HCEC 1CT (cell line): ENCODE measurements around the gene LCE5A.
A peak's percentile ranks its signal among the peaks of the same experiment; 100 is the strongest.
"Not testable (repeated sequence)": the region's sequence is repeated elsewhere in the genome, so short reads cannot be mapped to it uniquely, and the experiment has no call there.

Source experiments
- DNase-seq: peaks from one replicate; pipeline ENCODE4 v3.0.0-alpha.2; 2017

Gene LCE5A

DNA sequence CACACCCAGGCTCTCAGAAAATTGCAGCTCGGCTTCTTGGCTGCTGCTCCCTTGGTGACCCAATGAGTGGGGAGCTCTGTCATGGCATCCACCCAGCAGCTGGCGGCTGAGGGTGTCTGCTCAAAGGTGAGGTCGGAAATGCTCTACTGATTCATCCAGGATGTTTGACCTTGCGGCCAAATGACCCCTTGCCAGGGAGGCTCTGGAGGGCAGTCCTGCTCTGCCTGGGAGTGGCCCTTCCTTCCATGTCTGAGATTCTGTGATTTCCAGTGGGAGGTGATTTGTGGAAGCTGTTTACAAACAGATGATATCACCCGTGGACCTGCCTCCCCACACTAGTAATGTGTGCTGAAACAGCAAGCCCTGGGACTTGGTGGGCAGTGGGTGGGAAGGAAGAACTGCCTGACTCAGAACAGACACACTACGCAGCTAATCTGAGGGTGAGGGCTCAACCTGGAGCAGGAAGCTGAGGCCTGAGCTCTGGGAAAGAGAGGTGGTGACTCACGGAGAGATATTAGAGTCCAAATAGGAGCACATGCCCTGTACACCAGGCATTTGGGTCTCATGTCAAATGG lies 6.7 kb downstream of the LCE5A start:
- peak; percentile 5 for DNase-seq

DNA sequence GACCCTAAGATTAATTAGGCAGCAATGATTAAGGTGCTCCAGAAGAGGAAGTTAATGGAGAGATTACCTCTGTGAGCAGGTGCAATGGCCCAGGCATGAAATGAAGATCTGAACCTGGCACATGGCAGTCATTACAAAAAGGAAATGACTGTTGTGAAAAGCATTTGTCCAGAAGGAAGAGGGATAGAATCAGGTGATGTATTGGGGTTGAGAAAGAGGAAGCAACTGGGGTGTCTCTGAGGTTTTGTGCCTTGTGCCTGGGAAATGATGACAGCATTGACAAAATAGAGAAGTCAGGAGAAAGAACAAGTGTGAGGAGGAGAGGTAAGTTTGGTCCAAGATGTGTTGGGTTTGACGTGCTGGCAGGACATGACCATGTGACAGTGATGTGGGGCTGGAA lies 9.2 kb downstream of the LCE5A start:
- DNase-seq: no peak

DNA sequence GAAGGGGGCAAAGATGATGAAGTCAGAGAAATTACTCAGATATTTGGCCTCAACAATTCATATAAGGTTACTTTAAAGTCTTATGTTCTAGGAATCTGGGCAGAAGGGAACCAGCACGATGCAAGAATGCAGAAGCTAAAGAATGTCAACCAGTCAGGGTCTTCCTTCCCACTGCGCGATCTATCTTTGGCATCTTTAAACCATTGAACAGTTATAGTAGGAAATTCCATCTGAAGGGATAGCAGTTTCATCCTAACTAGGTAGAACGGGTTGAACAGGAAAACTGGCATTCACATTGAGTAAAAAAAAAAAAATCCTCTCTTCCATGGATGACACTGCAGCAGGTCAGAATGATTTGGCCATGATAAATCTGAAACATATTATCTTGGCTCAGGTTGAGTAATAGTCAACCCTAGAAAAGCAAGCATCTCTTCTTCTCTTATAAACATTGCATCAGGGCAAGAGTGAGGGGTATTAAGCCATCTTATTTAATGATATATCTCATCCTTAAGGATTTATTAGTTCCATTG lies 10.0 kb downstream of the LCE5A start:
- no peak for DNase-seq

DNA sequence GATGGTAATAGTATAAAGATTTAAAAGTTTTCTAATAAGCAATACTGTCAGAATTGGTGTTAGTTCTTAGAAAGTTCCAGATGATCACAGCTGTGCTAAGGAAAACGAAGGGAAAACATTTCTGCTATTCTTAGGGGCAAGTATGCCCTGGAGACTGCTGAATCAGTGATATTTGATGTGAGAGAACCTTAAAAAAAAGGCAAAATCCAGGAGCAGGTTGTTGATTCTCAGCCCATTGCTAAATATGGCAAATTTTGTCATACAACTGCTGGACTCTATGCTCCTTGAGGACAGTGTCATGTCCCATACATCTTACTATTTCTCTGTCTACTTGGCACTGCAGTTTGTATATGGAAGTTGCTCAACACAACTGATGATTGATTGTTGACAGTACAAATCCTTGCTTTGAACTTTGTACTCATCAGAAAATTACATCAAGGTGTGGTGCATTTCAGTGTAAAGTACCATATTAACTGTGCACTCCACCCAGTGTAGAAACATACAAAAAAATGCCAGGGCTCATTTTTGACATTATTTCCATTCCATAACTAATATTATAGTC lies 14.6 kb downstream of the LCE5A start:
- DNase-seq: no peak

DNA sequence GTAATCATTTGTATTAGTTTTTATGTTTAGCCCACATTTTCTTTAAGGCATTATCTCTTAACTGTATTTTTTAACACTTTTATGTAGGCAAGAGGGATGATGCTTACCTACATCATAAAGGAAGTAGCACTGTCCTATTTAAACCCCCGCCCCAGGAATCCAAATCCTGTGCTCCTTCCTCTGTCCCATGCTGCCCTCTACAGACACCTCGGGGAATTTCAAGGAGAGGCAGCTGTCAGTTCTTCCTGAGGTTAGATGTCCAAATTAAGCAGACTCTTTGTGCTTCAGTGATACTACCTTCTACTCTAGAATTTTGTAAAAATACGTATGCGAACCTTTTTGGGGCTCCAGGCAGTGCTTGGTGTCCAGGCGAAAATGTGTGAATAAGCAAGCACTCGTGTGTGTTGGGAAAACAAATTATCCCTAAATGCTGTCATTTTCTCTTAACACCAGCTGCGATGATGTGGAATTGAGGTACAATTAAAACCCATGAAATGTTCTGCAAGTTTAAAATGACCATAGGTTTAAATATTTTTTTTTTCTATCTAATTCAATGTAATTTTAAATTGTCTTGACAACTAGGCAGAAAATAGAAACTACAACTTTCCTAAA lies 22.8 kb downstream of the LCE5A start:
- DNase-seq: peak; percentile 13

DNA sequence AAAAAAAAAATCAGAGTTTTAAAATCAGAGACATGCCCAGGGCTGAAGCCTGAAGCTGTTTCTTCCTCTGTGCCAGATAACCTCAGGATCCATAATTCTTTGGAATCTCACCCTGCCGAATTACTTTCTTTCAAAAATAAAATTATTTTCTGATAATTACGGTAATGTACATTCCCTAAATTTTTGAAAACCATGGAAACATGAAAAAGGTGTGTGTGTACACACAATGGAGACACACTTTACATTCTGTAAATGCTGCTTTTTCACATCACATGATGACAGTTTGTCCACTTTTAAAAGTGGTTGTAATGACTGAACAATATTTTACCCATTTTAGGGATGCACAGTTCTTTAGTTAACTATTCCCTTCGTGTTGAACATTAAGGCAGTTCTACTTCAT lies 25.2 kb downstream of the LCE5A start:
- DNase-seq: no peak

DNA sequence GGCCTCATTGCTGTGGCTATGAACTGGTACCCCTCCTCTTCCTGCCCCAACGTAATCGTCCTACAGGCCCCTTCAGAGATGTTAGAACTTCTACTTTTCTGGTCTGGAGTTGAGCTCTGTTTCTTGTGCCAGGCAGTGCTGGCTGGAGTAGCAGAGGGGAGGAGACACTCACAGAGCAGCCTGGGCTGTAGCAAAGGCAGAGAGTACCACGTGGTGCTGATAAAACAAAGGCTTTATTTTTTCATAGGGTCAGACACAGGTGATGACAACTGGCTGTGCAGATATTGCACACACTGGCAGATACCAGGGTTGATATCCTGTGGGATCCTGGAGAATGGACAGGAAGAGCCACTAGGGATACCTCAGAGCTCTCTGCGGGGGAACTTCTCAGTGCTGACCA lies 26.9 kb downstream of the LCE5A start:
- DNase-seq: no peak

DNA sequence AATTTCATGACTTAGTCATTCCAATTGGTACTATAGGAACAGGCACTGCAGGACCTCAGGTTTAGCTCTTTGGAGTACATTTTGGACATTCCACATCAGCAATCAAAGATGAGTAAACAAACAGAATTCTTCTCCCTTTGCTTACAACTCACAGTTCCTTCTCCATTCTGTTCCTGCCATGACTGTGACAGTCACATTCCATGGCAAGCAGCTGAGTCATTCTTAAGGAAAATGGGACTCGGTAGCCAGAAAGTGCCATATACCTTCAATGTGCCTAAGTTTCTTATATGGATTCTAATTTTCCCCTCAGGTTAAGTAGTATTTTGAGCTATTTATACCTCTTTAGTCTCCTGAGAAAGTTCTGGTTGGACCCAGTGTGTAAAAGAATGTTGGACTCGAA lies 29.3 kb downstream of the LCE5A start:
- DNase-seq: no peak

DNA sequence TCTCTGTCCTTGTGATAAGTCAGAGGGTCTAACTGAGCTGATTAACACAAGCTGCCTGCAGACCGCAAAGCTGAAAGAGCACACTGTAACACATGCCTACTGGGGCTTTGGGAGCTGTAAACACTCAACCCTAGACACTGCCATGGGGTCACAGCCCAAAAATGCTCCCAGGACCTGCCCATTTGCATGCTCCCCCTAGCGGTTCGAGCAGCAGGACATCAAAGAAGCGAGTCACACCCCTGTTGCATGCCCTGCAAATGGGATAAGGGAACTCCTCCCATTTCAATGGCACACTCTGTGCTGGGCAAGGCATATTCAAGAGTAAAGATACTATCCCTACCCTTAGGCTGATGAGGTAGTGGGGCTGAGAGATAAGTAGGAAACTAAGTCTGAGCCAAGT lies 33.2 kb downstream of the LCE5A start:
- DNase-seq: no peak

DNA sequence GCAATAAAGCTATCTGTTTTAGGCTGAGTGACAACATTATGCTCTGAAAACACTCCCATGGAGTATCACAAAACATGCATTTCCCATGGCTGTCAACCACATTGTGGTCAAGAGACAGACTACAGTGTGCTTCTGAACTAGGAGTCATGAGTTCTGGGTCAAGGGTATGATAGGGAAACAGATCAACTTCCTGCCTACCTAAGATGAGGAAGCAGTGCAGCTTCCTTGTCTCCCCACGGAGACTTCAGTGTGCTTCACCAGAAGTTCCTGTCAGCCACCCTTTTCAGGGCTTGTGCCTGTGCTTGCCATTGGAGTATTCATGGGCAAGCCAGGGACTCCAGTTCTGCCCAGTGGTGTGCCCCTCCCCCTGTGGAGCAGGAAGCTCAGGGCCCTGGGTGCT lies 36.1 kb downstream of the LCE5A start:
- no peak for DNase-seq

DNA sequence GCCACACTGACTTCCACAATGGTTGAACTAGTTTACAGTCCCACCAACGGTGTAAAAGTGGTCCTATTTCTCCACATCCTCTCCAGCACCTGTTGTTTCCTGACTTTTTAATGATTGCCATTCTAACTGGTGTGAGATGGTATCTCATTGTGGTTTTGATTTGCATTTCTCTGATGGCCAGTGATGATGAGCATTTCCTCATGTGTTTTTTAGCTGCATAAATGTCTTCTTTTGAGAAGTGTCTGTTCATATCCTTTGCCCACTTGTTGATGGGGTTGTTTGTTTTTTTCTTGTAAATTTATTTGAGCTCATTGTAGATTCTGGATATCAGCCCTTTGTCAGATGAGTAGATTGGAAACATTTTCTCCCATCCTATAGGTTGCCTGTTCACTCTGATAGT lies 37.8 kb downstream of the LCE5A start:
- not testable (repeated sequence) for DNase-seq
